RWPE1 (cell line): ENCODE results near the gene SLC35F3.

Experiments used
- CTCF ChIA-PET: fragments of 350-600 bp; sonication (Branson Sonifier 250); formaldehyde crosslinking; extraction: SDS; loops from one replicate; lab custom pipeline; 2021; lab: Yijun Ruan, JAX
- POLR2A ChIA-PET: fragments of 400-600 bp; formaldehyde crosslinking; extraction: SDS; loops from one replicate; lab custom pipeline; 2020; ENCODE audit warnings: antibody characterized with exemption; ENCODE audit not compliant: low non-redundant PET; lab: Yijun Ruan, JAX
- DNase-seq: peaks from one replicate; pipeline ENCODE4 v3.0.0; 2012; ENCODE audit warnings: low spot score
- H3K27ac ChIP-seq: fragments of 450-650 bp; 2 replicates; pipeline ENCODE4 v1.5.1; 2017
- CTCF ChIP-seq: fragments of 450-650 bp; conservative IDR thresholded peaks from 2 replicates; pipeline ENCODE4 v1.5.1; 2017; ENCODE audit warnings: low read depth, mild to moderate bottlenecking

Gene SLC35F3

GRCh38 chr1:233907151-233907550 is 2.7 kb downstream of the SLC35F3 start:
- TF ChIP-seq CTCF: no peak
- H3K27ac ChIP-seq: no peak overlapping the region
- no peak for DNase-seq
- ChIA-PET POLR2A (no interaction called here), CTCF (no interaction called here)

DNA sequence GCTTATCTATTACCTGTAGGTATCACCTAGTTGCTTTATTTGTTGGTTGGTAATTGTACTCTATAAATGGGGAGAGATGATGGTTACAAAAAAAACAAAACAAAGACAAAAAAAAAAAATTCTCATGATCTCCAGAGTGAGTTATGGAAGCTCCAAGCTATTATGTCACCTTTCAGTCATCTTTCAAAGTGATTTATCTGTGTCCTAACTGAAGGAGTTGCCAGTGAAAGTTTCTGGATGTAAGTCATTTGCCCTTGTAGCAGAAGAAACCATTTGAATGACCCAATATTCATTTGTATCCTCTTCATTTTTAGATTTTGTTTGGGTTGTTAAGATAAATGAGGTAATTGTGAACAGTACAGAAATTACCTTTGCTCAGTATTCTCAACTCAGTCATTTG is 3.6 kb downstream of the SLC35F3 start:
- POLR2A ChIA-PET: no interaction called here
- no peak for DNase-seq
- no peak for TF ChIP-seq CTCF
- CTCF ChIA-PET: interaction anchor here (1.0 kb wide), 1 partner anchor 84 kb away, joined by 3 read pairs; no protein-coding TSS in a partner anchor
- H3K27ac ChIP-seq: no peak overlapping the region; the same call in 1 of the 2 replicates

DNA sequence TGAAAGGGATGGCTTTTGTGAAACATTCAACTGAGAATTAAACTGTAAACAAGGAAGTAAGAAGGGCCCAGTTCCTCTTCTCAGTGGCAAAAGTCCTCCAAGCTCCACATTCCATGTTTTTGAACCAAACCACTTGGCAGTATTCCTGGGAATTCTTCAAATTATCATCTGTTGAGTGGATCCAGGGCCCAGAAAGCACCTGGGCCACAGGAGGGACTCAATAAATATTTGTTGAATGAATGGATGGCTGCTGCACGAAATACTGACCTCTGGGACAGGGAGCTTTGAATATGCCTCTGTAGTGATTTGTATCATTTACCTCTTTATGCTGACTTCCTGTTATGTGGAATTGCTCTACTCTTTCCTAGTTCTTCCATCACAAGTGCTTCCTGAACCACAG is 4.7 kb downstream of the SLC35F3 start:
- ChIA-PET CTCF (no interaction called here), POLR2A (no interaction called here)
- peak; percentile 78 for DNase-seq
- peak overlapping the region; percentile 88 for H3K27ac ChIP-seq
- TF ChIP-seq CTCF: no peak

GRCh38 chr1:233912447-233912846 is 8.0 kb downstream of the SLC35F3 start:
- CTCF ChIA-PET: no interaction called here
- POLR2A ChIA-PET: no interaction called here

GRCh38 chr1:233912909-233913308 is 8.4 kb downstream of the SLC35F3 start:
- DNase-seq: no peak
- POLR2A ChIA-PET: no interaction called here
- TF ChIP-seq CTCF: no peak
- CTCF ChIA-PET: no interaction called here
- H3K27ac ChIP-seq: no peak overlapping the region

More at GRCh38 chr1:233912447-233912846, 8.0 kb downstream of the SLC35F3 start:
- no peak for DNase-seq
- TF ChIP-seq CTCF: no peak
- no peak overlapping the region for H3K27ac ChIP-seq

GRCh38 chr1:233916706-233917105 is 12.2 kb downstream of the SLC35F3 start:
- no peak overlapping the region for H3K27ac ChIP-seq
- peak; percentile 29 for DNase-seq
- ChIA-PET POLR2A (no interaction called here), CTCF (interaction anchor here (1.4 kb wide), 1 partner anchor 12 kb away, joined by 4 read pairs; the partner anchor contains the start of gene SLC35F3)
- no peak for TF ChIP-seq CTCF
